ENCODE measurements around the gene LDB2.
"Not testable (repeated sequence)": the region's sequence is repeated elsewhere in the genome, so short reads cannot be mapped to it uniquely, and the experiment has no call there.

LDB2 gene

GRCh38 chr4:16596267-16596666 lies 302.2 kb downstream of the LDB2 start:
- DNase-seq (ENCODE audit: low read depth) = no peak

DNA sequence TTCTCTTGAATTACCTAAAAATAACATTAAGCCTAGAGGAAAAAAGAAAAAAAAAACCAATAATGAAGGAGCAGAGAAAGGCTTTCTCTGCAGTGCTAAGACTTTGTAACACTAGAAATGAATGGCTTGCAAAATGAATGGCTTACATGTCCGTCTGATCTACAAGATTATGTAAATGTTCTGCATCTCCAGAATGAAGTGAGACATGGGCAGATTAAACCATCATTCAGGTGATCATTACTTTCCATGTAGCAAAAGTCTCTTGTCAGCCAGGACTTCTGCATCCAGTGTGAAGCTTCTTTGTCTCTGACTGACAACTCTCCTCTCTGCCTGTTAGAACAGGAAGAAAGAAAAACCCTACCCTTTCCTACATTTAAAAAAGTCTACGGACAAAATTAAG lies 304.3 kb downstream of the LDB2 start:
- DNase-seq (ENCODE audit: low read depth) = no peak

DNA sequence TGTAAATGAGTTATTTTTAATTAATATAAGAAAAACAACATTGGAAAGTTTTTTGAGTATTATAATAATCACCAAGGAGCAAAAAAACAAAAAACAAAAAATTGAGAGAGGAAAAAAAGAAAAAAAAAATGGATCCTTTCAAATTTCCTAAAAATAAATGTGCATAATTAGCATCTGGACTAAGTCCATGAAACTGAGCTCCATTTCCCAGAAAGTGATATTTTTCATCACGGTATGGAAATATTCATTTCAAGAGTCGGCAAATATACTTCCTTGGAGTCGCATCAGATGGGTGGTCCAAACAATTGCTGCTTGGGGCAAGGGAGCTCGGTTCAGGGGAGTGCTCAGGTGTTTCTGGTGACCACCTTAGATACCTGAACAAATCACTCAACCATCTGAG lies 305.1 kb downstream of the LDB2 start:
- DNase-seq (ENCODE audit: low read depth) = no peak

- DNase-seq (ENCODE audit: low read depth) = no peak
Measured at GRCh38 chr4:16591272-16591826, 307.1 kb downstream of the LDB2 start.

GRCh38 chr4:16590797-16591196 lies 307.6 kb downstream of the LDB2 start:
- no peak for DNase-seq (ENCODE audit: low read depth)

DNA sequence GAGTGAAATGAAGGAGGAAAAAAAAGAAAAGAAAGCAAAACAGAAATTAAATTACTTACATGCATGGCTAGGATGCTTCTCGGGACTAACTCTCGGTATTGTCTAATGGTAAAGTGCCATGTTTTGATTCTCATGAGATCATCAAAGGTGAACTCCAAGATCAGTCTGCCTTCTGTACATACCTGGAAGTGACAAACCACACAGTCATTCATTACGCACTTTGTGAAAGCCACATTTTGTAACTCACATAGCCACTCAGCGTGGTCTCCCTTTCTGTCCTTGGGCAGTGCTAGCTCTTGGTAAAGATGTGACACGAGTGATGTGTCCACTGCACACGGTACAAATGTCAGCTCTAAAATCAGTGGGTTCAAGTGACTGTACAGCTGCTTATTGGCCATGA lies 309.8 kb downstream of the LDB2 start:
- no peak for DNase-seq (ENCODE audit: low read depth)

GRCh38 chr4:16588149-16588548 lies 310.3 kb downstream of the LDB2 start:
- DNase-seq (ENCODE audit: low read depth) = no peak

DNA sequence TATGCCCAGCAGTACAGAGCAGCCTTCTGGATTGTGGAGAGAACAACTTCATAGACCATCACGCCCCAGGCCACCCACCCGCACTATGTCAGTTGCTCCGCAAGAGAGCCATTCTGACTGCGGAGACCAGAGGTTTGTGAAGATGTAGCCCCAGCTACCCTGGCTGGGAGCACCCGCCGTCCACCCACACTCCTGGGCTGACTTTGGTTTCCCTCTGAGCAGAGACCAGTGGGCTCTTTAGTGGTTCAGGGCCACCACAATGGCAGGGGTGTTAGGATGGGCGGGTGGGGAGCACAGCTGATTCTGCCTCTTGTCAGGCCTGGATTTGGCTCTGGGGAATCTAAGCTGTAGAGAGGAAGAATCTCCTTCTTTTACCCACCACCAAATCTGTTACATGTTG lies 313.4 kb downstream of the LDB2 start:
- DNase-seq (ENCODE audit: low read depth) = no peak

- DNase-seq (ENCODE audit: low read depth) = no peak
Measured at GRCh38 chr4:16583764-16584163, 314.7 kb downstream of the LDB2 start.

DNA sequence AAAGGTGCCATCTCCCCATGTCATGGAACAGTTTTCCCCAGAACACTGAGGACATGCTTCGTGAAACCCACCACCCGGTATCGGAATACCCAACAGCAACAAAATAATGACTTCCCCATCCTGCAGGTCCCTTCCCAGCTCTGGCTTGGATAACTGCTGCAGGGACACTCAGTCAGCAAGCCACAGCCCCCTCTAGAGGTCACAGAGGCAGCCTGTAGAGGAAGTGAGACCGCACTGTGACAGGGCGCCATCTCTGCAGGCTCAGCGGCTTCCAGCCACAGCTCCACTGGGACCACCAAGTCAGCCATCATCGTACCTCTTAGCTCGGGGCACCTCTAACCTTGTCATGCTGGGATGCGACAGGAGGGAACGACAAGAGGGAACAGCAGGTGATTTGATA lies 315.9 kb downstream of the LDB2 start:
- DNase-seq (ENCODE audit: low read depth) = no peak

GRCh38 chr4:16582036-16582435 lies 316.4 kb downstream of the LDB2 start:
- no peak for DNase-seq (ENCODE audit: low read depth)

DNA sequence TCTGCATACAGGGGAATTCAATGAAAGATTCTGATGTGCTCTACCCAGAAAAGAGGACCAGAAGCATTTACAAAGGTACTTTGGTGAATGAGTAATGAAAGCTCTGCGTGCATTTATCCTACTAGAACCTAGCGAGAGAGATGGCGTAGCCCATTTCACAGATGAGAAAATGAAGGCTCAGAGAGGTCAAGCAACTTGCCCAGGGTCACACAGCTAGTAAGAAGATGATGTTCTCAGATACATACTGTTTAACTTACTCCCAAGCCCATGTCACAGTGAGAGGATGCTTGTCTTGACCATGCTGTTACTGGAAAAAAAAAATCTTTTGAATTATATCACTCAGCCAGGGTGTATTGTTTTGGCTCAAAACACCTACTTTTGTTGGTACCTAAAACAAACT lies 317.3 kb downstream of the LDB2 start:
- DNase-seq (ENCODE audit: low read depth) = no peak

- DNase-seq (ENCODE audit: low read depth) = no peak
Measured at GRCh38 chr4:16580514-16580913, 317.9 kb downstream of the LDB2 start.

DNA sequence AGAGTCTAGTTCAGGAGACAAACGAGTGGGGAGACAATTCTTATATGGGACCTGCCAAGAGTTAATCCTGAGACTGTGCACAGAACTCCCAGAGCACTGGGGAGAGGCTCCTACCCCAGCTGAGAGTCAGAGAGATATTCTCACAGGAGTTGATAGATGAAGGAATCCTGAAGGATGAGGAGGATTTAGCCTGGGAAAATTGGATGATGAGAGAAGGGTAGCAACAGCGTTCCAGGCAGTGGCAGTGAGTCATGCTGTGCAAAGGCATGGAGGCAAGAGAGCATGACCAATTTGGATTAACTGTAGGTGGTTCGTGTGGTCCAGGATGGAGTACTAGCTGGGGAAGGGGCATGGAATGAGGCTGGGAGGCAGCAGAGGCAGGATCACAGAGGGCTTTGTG lies 318.6 kb downstream of the LDB2 start:
- DNase-seq (ENCODE audit: low read depth) = no peak

DNA sequence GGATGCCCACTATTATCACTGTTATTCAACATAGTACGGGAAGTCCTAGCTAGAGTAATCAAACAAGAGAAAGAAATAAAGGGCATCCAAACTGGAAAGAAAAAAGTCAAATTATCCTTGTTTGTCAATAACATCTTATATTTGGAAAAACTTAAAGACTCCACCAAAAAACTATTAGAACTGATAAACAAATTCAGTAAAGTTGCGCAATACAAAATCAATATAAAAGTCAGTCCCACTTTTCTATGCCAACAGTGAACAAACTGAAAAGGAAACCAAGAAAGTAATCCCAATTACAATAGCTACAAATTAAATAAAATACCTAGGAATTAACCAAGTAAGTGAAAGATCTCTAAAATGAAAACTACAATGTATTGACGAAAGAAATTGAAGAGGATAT lies 321.3 kb downstream of the LDB2 start:
- DNase-seq (ENCODE audit: low read depth) = no peak

GRCh38 chr4:16574981-16575380 lies 323.5 kb downstream of the LDB2 start:
- DNase-seq (ENCODE audit: low read depth) = no peak

DNA sequence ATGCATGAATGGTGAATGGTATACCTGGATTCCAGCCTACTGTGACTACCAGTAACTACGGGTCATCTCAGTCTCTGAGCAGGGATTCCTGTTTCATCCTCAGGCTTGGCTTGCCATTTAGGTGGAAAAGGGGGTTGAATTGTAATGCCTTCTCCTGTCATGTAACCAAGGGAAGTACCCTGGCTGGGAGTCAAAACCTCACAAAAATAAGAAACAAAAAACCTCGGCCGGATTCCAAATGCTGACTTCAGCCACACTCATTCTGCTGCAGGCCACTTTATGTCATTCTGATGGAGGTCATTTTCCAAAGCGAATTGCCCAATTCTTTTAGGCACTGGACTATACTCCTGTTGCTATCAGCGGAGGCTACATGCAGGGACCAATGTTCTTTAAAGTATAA lies 324.7 kb downstream of the LDB2 start:
- no peak for DNase-seq (ENCODE audit: low read depth)

DNA sequence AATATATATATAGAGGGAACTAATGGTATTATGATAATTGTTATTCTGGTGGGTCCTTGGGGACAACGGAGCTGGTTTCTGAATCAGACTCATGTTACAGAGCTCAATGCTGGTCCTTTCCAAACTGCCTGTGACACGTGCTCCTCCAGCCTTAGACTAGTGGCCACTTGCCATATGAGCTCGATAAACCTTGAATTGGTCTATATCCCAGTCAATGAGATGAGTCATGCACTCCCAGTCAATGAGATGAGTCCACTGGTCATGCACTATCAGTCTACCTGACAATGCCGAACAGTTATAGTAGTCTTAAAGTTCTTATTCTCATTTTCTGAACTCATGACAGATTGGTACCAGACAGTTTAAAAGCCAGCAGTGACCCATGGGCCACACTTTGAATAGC lies 325.2 kb downstream of the LDB2 start:
- no peak for DNase-seq (ENCODE audit: low read depth)

DNA sequence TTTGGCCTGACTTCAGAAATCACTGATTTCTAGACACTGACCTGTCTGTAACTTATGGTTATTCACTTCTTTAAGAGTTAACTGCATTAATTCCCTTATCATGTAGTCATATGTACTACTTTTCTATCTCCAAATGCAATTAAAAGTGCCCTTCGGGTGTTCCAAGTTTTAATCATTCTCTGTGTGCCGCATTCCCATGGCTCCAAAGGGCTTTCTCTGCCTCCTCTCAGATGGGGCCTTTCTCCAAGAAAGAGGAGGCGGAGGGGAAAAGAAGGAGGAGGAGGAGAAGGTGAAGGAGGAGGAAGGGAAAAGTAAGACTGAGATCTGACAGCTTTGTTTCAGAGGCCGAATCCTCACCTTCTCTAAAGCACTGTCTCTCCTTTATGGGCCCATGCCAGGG lies 325.8 kb downstream of the LDB2 start:
- no peak for DNase-seq (ENCODE audit: low read depth)

GRCh38 chr4:16572161-16572560 lies 326.3 kb downstream of the LDB2 start:
- DNase-seq (ENCODE audit: low read depth) = no peak

GRCh38 chr4:16569790-16570189 lies 328.7 kb downstream of the LDB2 start:
- no peak for DNase-seq (ENCODE audit: low read depth)

GRCh38 chr4:16557316-16557715 lies 341.1 kb downstream of the LDB2 start:
- not testable (repeated sequence) for DNase-seq (ENCODE audit: low read depth)

- no peak for DNase-seq (ENCODE audit: low read depth)
Measured at GRCh38 chr4:16555156-16555555, 343.3 kb downstream of the LDB2 start.

DNA sequence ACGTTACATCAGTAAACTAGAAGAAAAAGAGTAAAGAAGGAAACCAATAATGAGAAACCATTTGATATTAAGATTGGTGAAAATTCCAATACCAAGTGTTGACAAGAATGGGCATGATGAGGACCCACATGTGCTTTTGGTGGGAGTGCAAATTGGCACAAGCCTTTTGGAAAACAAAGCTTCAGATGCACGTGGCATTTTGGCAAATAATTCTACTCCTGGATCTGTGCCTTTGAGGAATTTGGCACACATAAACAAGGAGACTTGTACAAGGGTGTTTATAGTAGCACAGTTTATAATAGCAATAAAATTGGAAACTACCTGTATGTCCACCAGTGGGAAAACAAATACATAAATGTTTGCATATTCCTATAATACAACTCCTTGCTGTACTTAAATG lies 347.9 kb downstream of the LDB2 start:
- no peak for DNase-seq (ENCODE audit: low read depth)

DNA sequence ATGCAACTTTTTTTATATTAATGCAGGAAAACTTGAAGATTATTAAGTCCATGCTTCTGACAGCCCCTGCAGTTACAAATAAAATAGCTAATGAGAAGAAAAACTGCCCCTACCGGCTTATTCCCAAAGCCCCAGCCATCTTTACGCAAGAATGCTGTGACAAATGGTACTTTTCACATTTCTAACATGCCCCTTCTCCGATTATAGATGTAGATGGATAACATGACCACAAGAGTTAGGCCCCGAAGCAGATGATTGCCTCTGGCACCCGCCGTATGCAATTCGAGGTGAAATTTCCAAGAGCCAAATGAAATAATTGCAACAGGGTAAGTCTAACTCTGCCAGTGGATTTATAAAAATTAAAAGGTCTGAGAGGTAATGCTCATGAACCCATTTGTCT lies 352.8 kb downstream of the LDB2 start:
- no peak for DNase-seq (ENCODE audit: low read depth)
